WTC11 (cell line): ENCODE results near the gene FAM89B. TPM values are rescaled to one million over a fixed set of nuclear protein-coding genes. Genes with fewer than 3 reads are reported as not detected.

Source experiments
- ATAC-seq: fragments of 200-7000 bp; cut with Tn5 transposase; 2 replicates; pipeline ENCODE4 v1.10.0; 2021; ENCODE audit warnings: mild to moderate bottlenecking, moderate library complexity
- CTCF ChIA-PET: fragments of 300-600 bp; sonication (Branson Sonifier 250); formaldehyde crosslinking; loops from one replicate; lab custom pipeline; 2021; ENCODE audit warnings: antibody characterized with exemption; lab: Charles Lee
- POLR2A ChIA-PET: fragments of 350-600 bp; sonication (Branson Sonifier 250); formaldehyde crosslinking; loops from one replicate; lab custom pipeline; 2021; ENCODE audit warnings: antibody characterized with exemption; lab: Charles Lee
- DNase-seq: peaks from one replicate; pipeline ENCODE4 v3.0.0; 2021; ENCODE audit warnings: low spot score
- H3K27ac Mint-ChIP-seq: 2 replicates; pipeline ENCODE4 v1.8.0; 2021; ENCODE audit warnings: mixed read lengths
- H3K27me3 Mint-ChIP-seq: 2 replicates; pipeline ENCODE4 v1.8.0; 2021; ENCODE audit warnings: low read depth, mild to moderate bottlenecking, moderate library complexity, mixed read lengths
- H3K36me3 Mint-ChIP-seq: 2 replicates; pipeline ENCODE4 v1.8.0; 2021; ENCODE audit warnings: mixed read lengths
- H3K4me1 Mint-ChIP-seq: 2 replicates; pipeline ENCODE4 v1.8.0; 2022; ENCODE audit warnings: mixed read lengths
- H3K4me3 Mint-ChIP-seq: 2 replicates; pipeline ENCODE4 v1.8.0; 2021; ENCODE audit warnings: mild to moderate bottlenecking, moderate library complexity, mixed read lengths
- H3K9me3 Mint-ChIP-seq: 2 replicates; pipeline ENCODE4 v1.8.0; 2021; ENCODE audit warnings: mixed read lengths
- FOXJ3 ChIP-seq: sonication (generic); formaldehyde crosslinking; IDR thresholded peaks from 2 replicates; pipeline ENCODE4 v1.9.0; 2021; ENCODE audit warnings: missing genetic modification reagents, mild to moderate bottlenecking, borderline replicate concordance
- HMGA2 ChIP-seq: fragments of 250-450 bp; sonication (Bioruptor Pico); IDR thresholded peaks from 2 replicates; pipeline ENCODE4 v1.4.0; 2021; ENCODE audit warnings: mild to moderate bottlenecking, moderate library complexity
- IRF1 ChIP-seq: sonication (generic); formaldehyde crosslinking; IDR thresholded peaks from 2 replicates; pipeline ENCODE4 v1.8.0; 2023; ENCODE audit warnings: missing genetic modification reagents
- JAZF1 ChIP-seq: fragments of 250-450 bp; sonication (Bioruptor Pico); IDR thresholded peaks from 2 replicates; pipeline ENCODE4 v1.9.0; 2021; ENCODE audit warnings: moderate library complexity, mild to moderate bottlenecking, inconsistent platforms
- MYBL2 ChIP-seq: sonication (generic); formaldehyde crosslinking; IDR thresholded peaks from 2 replicates; pipeline ENCODE4 v1.8.1; 2023; ENCODE audit warnings: mild to moderate bottlenecking, moderate library complexity, missing genetic modification reagents
- SP1 ChIP-seq: sonication (generic); formaldehyde crosslinking; conservative IDR thresholded peaks from 2 replicates; pipeline ENCODE4 v1.8.1; 2022; ENCODE audit warnings: missing genetic modification reagents
- ZNF317 ChIP-seq: sonication (generic); formaldehyde crosslinking; IDR thresholded peaks from 2 replicates; pipeline ENCODE4 v1.8.1; 2023; ENCODE audit warnings: low read depth, mild to moderate bottlenecking, moderate library complexity, missing genetic modification reagents, borderline replicate concordance
- ZNF396 ChIP-seq: fragments of 250-450 bp; sonication (Bioruptor Pico); IDR thresholded peaks from 2 replicates; pipeline ENCODE4 v1.8.0; 2021; ENCODE audit warnings: mild to moderate bottlenecking, moderate library complexity, borderline replicate concordance
- ZNF423 ChIP-seq: fragments of 250-450 bp; sonication (Bioruptor Pico); IDR thresholded peaks from 2 replicates; pipeline ENCODE4 v2.1.2; 2022; ENCODE audit warnings: mild to moderate bottlenecking, moderate library complexity
- ZNF532 ChIP-seq: fragments of 250-450 bp; sonication (Bioruptor Pico); IDR thresholded peaks from 2 replicates; pipeline ENCODE4 v1.9.0; 2021; ENCODE audit warnings: mild to moderate bottlenecking, borderline replicate concordance
- total RNA-seq: library from RNA; stranded (reverse); gene quantifications from 3 replicates; pipeline ENCODE4 v1.2.3, GENCODE V29; 2021
- TF ChIP-seq, protein P1 (sequence below): sonication (generic); formaldehyde crosslinking; IDR thresholded peaks from 2 replicates; pipeline ENCODE4 v1.8.1; 2023; ENCODE audit warnings: mild to moderate bottlenecking, moderate library complexity, missing genetic modification reagents
- TF ChIP-seq, protein P2 (sequence below): fragments of 200-600 bp; IDR thresholded peaks from 2 replicates; pipeline ENCODE4 v1.8.0; 2022; ENCODE audit warnings: antibody characterized with exemption

The FAM89B gene
- total RNA-seq, 1 experiment from 2014 or later = 13.3 TPM

DNA sequence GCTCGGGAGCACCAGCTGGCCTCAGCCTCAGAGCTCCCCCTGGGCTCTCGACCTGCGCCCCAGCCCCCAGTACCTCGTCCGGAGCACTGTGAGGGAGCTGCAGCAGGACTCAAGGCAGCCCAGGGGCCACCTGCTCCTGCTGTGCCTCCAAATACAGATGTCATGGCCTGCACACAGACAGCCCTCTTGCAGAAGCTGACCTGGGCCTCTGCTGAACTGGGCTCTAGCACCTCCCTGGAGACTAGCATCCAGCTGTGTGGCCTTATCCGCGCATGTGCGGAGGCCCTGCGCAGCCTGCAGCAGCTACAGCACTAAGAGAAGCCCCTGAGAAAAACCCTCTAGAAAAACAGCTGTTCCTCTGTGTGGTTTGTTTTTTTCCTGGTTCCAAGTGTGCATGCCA, 918 bp upstream of the FAM89B start:
- Mint-ChIP-seq H3K27ac (peak overlapping the region; percentile 98; the same call in 1 of the 2 replicates), H3K4me3 (peak overlapping the region; percentile 99), H3K9me3 (no peaks in the 10 kb centered on the region), H3K36me3 (0 out of 2 replicates have a peak, but pooled peaks cover 3% of the 10 kb centered on the region), H3K27me3 (peaks cover 16% of the 10 kb centered on the region), H3K4me1 (peaks cover 46% of the 10 kb centered on the region)
- ChIA-PET CTCF (interaction anchor here (0.5 to 6.1 kb wide), 8 partner anchors 11 to 423 kb away, joined by 3 to 270 read pairs (median 30); partner anchors contain the start of genes KCNK7, LTBP3, MAP3K11 and PCNX3), POLR2A (interaction anchor here (2.2 kb wide), 1 partner anchor 31 kb away, joined by 9 read pairs; no protein-coding TSS in a partner anchor)
- no peak for TF ChIP-seq ZNF532 (CRISPR knock-in tag)
- TF ChIP-seq, protein P1, sequence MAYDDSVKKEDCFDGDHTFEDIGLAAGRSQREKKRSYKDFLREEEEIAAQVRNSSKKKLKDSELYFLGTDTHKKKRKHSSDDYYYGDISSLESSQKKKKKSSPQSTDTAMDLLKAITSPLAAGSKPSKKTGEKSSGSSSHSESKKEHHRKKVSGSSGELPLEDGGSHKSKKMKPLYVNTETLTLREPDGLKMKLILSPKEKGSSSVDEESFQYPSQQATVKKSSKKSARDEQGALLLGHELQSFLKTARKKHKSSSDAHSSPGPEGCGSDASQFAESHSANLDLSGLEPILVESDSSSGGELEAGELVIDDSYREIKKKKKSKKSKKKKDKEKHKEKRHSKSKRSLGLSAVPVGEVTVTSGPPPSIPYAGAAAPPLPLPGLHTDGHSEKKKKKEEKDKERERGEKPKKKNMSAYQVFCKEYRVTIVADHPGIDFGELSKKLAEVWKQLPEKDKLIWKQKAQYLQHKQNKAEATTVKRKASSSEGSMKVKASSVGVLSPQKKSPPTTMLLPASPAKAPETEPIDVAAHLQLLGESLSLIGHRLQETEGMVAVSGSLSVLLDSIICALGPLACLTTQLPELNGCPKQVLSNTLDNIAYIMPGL (CRISPR knock-in tag) = no peak
- TF ChIP-seq ZNF317 (CRISPR knock-in tag) = no peak
- TF ChIP-seq FOXJ3 (CRISPR knock-in tag) = no peak
- TF ChIP-seq ZNF396 = no peak
- no peak for TF ChIP-seq MYBL2
- TF ChIP-seq ZNF423 (CRISPR knock-in tag) = no peak
- no peak for TF ChIP-seq IRF1
- no peak for DNase-seq
- no peak for ATAC-seq

GRCh38 chr11:65571940-65572339, 398 bp upstream of the FAM89B start:
- peaks cover 49% of the 10 kb centered on the region for H3K4me1 Mint-ChIP-seq
- TF ChIP-seq HMGA2 (no peak), JAZF1 (no peak), SP1 (CRISPR knock-in tag) (no peak)
- TF ChIP-seq, protein P1 (CRISPR knock-in tag) = no peak
- TF ChIP-seq, protein P2, sequence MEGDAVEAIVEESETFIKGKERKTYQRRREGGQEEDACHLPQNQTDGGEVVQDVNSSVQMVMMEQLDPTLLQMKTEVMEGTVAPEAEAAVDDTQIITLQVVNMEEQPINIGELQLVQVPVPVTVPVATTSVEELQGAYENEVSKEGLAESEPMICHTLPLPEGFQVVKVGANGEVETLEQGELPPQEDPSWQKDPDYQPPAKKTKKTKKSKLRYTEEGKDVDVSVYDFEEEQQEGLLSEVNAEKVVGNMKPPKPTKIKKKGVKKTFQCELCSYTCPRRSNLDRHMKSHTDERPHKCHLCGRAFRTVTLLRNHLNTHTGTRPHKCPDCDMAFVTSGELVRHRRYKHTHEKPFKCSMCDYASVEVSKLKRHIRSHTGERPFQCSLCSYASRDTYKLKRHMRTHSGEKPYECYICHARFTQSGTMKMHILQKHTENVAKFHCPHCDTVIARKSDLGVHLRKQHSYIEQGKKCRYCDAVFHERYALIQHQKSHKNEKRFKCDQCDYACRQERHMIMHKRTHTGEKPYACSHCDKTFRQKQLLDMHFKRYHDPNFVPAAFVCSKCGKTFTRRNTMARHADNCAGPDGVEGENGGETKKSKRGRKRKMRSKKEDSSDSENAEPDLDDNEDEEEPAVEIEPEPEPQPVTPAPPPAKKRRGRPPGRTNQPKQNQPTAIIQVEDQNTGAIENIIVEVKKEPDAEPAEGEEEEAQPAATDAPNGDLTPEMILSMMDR = peak; percentile 27; the same call in 1 of the 2 replicates
- POLR2A ChIA-PET = interaction anchor here (1.0 to 2.2 kb wide), 5 partner anchors 12 to 74 kb away, joined by 3 to 9 read pairs (median 5); no protein-coding TSS in a partner anchor

More at GRCh38 chr11:65571940-65572339, 398 bp upstream of the FAM89B start:
- no peaks in the 10 kb centered on the region for H3K9me3 Mint-ChIP-seq
- ATAC-seq (peak; percentile 13), DNase-seq (peak; percentile 65)
- H3K27ac Mint-ChIP-seq = peak overlapping the region; percentile 98
- H3K4me3 Mint-ChIP-seq = peak overlapping the region; percentile 99
- CTCF ChIA-PET = interaction anchor here (0.8 to 6.1 kb wide), 12 partner anchors 11 to 216 kb away, joined by 3 to 270 read pairs (median 6); partner anchors contain the start of genes KCNK7, LTBP3, MALAT1 and MAP3K11
- peaks cover 21% of the 10 kb centered on the region for H3K27me3 Mint-ChIP-seq
- 0 out of 2 replicates have a peak, but pooled peaks cover 3% of the 10 kb centered on the region for H3K36me3 Mint-ChIP-seq
